NOMO-1 treated with DMSO at 0.1 percent for 48 hours (cell line): ENCODE results near the gene EFHC1.
"Not testable (repeated sequence)": the region's sequence is repeated elsewhere in the genome, so short reads cannot be mapped to it uniquely, and the experiment has no call there.

Source experiments
- DNase-seq: peaks from one replicate; lab custom pipeline; 2025; ENCODE audit not compliant: unreplicated experiment; lab: John Stamatoyannopoulos, UW

EFHC1 gene

DNA sequence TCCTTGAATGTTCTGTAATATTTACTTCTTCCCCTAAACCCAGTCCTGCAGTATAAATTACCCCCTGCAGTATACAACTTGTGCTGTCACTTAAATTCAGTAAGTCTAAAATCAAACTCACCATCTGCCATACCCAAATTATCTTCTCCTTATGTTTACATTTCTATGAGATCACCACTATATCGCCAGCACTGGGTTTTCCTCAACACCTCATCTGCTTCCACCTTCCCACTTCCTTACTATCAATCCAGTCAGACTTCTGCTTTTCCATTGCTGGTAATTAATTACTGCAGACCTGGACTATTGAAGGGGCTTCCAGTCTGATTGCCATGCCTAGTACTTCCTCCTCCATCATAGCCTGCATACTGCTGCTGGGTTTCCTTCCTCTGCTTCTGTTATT is 15.2 kb downstream of the EFHC1 start:
- no peak for DNase-seq

- DNase-seq = no peak
Measured at GRCh38 chr6:52438926-52439325, 18.8 kb downstream of the EFHC1 start.

- no peak for DNase-seq
Measured at GRCh38 chr6:52454556-52454955, 34.4 kb downstream of the EFHC1 start.

DNA sequence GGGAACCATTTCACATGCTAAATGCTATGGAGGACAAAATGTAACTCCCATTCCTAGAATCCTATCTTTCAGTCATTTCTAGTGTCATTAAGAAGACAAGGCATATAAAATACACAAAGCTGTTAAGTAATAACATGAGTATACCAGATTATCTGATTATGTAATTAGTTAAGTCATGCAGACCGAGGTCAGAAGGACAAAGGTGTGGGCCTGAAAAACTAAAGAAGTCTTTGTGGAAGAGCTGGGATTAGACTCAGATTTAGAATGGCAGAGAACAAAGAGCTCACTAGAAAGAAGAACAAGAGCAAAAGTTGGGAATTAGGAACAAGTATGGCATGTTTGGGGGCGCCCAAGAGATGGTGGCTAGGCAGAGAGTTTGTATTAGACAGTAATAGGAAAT is 37.0 kb downstream of the EFHC1 start:
- no peak for DNase-seq

- DNase-seq = not testable (repeated sequence)
Measured at GRCh38 chr6:52461194-52461593, 41.1 kb downstream of the EFHC1 start.

- no peak for DNase-seq
Measured at GRCh38 chr6:52474173-52474572, 54.0 kb downstream of the EFHC1 start.

DNA sequence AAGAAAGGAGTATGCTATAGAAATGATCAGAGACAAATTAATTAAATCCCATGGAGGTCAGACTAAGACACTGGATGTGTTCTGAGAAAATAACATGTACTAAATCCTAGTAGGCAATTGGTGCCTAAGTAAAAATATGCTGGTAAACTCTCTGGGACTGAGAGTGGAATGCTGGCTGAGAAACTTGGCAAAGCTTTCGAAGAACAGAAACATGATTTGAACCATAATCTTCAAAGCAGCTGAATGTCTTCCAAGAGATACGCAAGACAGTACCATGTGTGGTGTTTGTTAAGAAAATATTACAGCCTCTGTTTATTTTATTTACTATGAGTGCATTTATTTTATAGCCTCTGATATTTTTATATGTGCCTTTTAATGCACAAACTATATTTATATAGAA is 55.2 kb downstream of the EFHC1 start:
- DNase-seq = no peak

GRCh38 chr6:52482903-52483670 is 62.9 kb downstream of the EFHC1 start:
- DNase-seq = peak; percentile 17

DNA sequence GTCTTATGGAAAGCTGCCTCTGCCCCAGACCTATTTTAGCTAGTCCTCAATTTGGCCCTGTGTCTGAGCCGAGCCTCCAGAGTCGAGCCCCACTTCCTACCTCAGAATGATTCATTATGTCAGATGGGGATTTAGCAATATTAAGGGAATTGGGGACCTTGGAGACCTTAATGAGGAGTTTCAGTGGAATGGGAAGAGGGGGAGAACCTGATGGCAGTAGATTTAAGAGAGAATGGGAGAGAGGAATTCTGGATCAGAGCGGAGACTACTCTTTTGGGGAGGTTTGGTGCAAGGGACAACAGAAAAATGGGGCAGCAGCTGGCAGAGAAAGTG is 63.5 kb downstream of the EFHC1 start:
- DNase-seq = no peak

DNA sequence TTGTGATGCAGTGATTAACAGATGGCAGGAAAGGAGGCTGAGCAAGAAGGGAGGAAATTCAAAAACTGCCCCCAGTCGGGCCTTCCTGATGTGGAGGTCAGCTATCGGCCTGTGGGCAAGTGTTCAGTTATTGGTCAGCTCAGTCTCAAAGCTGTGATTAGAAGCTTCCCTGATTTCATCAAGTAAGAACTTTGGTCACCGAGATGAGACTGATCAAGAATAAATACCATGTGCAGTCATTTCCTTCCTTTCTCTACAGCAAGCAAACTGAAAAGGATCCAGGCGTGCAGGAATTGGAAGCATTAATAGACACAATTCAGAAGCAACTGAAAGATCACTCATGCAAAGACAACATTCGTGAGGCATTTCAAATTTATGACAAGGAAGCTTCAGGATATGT is 69.7 kb downstream of the EFHC1 start:
- no peak for DNase-seq

- DNase-seq = peak; percentile 62
Measured at GRCh38 chr6:52491203-52492069, 71.3 kb downstream of the EFHC1 start.

- DNase-seq = no peak
Measured at GRCh38 chr6:52493669-52494068, 73.5 kb downstream of the EFHC1 start.

DNA sequence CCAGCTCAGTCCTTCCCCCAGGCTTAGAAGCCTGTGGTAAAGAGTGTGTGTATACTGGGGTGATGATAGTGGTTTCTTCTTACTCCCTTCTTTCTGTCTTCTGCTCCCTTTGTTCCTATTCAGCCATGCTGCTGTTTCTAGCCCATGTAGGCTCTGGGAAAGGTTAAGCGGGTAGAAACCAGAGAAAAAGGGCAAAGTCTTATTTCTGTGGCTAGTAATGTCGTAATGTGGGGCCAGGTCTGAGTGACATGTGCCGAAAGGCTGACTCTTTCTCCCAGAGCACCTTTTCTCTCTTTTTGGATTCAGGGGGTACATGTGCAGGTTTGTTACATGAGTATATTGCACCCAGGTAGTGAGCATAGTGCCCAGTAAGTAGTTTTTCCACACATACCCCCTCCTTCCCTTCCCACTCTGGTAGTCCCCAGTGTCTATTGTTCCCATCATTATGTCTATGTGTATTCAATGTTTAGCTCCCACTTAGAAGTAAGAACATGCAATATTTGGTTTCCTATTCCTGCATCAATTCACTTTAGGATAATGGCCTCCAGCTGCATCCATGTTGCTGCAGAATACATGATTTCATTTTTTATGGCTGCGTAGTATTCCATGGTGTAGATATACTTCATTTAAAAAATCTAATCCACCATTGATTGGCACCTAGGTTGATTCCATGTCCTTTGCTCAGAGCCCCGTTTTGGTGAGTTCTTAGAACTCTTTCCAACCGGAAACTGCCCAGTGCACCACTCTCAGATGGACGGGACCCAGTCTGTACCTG is 74.3 kb downstream of the EFHC1 start:
- DNase-seq = no peak

GRCh38 chr6:52495922-52496321 is 75.8 kb downstream of the EFHC1 start:
- no peak for DNase-seq

- no peak for DNase-seq
Measured at GRCh38 chr6:52496631-52497030, 76.5 kb downstream of the EFHC1 start.

GRCh38 chr6:52497652-52498408 is 77.7 kb downstream of the EFHC1 start:
- DNase-seq = no peak

- no peak for DNase-seq
Measured at GRCh38 chr6:52498538-52499017, 78.4 kb downstream of the EFHC1 start.

DNA sequence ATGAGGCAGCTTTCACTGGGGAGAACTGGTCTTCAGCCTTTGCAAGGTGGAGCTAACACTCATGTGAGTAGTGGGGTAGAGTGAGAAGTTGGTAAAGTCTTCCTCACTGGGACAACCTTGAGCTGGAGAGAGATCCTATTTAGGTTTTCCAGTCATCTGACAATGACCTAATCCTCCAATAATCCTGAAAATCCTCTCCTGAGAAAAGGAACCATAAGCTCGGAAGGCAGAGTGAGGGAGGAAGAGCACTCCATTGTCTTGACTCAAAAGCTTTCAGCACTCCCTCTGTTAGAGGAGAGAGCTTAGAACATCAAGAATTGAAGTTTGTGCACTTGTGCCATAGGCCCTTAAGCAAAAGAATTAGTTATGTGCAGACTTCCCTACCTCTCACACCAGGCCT is 78.9 kb downstream of the EFHC1 start:
- DNase-seq = no peak

DNA sequence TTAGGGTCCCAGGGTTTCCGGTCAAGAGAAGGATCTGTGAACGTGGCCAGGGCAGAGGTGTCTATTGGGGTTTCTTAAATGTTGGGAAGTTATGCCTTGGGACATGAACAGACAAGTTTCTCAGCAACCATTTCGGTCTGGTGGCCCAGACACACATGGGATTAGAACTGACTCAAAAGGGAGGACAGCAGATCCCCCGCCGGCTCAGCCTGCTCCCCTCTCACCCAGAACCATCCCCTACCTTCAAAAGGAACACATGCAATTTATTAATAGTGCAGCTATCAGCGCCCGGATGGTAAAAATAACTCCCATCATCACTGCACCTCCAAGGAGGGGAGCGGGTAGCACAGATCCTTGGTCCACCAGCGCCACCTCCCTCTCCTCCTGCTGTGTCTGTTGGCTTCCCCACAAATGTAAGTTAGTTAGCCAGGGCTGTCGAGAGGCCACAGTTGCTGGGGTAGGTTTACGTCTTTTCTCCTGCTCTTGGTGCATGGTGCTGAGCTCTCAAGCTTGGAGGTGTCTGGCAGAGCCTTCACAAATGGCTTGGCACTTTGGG is 79.6 kb downstream of the EFHC1 start:
- no peak for DNase-seq
